ENCODE data around the gene FAM171A2. TPM values are rescaled to one million over a fixed set of nuclear protein-coding genes. Genes with fewer than 3 reads are reported as not detected.

The FAM171A2 gene
- total RNA-seq, 1 donor from 2014 or later, result 2.7 TPM

GRCh38 chr17:44323359-44324091, 40.1 kb downstream of the FAM171A2 start:
- DNase-seq (ENCODE audit: low read depth), result no peak

DNA sequence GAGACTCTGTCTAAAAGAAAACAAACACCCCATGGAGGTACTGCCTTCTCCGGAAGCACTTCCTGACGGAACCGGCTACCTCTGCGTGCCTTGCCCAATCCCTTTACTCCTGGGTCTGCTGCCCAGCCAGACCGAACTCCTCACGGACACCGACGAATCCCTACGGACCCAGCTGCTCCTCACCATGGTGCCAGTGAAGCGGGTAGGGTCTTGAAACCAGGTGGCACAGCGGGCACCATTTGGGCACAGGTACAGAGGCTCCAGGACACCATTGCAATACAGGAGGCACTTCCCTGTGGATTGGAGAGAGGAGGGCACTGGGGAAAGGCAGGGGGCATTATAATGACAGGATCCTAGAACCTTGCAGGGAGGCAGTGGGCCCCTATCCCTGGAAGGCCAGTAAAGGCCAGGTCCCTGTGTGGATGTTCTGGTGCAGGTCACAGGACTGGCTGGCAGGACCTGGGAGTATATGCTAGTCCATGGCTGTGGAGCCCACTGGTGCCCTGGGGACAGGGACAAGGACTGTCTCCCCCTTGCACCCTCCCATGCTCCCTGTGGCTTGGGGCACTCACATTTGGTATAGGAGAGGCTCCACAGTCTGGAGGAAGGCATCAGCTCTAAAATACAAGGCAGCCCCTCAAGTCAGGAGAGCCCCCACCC, 41.3 kb downstream of the FAM171A2 start:
- DNase-seq (ENCODE audit: low read depth), result no peak

- DNase-seq (ENCODE audit: low read depth), result no peak
Measured at GRCh38 chr17:44321246-44322120, 42.2 kb downstream of the FAM171A2 start.

- no peak for DNase-seq (ENCODE audit: low read depth)
Measured at GRCh38 chr17:44320066-44320465, 43.6 kb downstream of the FAM171A2 start.

GRCh38 chr17:44318077-44318892, 45.4 kb downstream of the FAM171A2 start:
- DNase-seq (ENCODE audit: low read depth), result no peak

- DNase-seq (ENCODE audit: low read depth), result no peak
Measured at GRCh38 chr17:44317545-44317944, 46.1 kb downstream of the FAM171A2 start.

DNA sequence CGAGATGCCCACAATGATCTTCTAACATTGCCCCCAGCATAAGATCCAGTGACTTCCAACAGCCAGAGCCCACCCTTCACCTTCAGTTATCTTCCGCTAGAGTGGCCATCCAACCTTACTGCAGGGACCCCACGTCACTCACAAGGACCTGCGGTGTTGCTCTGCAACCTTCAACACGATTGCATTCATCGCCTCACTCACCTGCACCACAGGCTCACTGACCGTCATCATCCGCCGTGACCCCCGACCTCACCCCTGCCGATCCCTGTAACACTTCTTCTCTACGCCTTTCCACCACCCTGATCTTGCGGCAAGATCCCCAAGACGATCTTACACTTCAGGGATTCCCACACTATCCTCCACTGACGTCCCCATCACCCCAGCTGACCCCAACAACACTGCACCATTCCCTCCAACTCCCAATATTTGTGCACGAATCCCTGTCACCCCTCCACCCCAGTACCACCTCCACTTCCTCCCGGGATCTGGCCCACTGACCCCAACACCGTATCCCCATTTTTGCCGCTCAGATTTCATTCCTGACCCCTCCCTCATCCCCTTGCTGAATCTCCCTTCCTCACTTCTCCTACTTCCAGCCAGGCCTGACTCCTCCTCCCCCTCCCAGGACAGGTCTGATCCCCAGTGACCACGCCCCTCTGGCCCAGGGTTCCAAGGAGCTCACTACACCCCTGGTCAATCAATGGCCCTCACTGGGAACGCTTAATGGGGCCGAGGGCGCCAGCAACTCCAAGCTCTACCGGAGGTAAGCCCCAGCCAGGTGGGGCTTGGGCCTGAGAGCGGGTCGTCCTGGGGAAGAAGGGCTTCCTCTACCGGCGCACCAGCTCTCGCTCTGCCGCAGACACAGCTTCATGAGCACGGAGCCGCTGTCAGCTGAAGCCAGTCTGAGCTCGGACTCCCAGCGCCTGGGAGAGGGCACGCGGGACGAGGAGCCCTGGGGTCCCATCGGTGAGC, 47.6 kb downstream of the FAM171A2 start:
- no peak for DNase-seq (ENCODE audit: low read depth)

DNA sequence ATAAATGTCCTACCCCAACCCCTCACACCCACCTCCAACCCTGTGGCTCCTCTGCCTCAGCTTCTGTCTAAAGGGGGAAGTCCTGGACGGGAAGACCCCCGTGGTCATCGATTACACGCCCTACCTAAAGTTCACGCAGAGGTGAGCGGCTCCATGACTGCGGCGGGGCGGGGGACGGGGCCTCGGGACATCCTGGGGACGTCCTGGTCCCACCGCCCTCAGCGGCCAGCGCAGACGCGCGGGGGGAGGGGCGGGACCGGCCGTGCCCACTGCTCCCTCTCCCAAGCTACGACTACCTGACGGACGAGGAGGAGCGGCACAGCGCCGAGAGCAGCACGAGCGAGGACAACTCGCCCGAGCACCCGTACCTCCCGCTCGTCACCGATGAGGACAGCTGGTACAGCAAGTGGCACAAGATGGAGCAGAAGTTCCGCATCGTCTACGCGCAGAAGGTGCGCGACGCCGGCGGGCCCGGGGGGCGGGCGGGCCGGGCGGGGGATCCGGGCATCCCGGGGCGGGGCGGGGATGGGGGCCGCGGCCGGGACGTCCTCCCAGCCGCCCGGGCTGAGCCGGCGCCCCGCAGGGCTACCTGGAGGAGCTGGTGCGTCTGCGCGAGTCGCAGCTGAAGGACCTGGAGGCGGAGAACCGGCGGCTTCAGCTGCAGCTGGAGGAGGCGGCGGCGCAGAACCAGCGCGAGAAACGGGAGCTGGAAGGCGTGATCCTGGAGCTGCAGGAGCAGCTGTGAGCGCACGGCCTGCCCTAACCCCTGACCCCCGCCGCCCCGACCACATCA, 48.6 kb downstream of the FAM171A2 start:
- no peak for DNase-seq (ENCODE audit: low read depth)

GRCh38 chr17:44314524-44314868, 49.2 kb downstream of the FAM171A2 start:
- no peak for DNase-seq (ENCODE audit: low read depth)

GRCh38 chr17:44314031-44314430, 49.6 kb downstream of the FAM171A2 start:
- DNase-seq (ENCODE audit: low read depth), result no peak

GRCh38 chr17:44312396-44313104, 51.1 kb downstream of the FAM171A2 start:
- DNase-seq (ENCODE audit: low read depth), result no peak

GRCh38 chr17:44311562-44312181, 52.0 kb downstream of the FAM171A2 start:
- no peak for DNase-seq (ENCODE audit: low read depth)

DNA sequence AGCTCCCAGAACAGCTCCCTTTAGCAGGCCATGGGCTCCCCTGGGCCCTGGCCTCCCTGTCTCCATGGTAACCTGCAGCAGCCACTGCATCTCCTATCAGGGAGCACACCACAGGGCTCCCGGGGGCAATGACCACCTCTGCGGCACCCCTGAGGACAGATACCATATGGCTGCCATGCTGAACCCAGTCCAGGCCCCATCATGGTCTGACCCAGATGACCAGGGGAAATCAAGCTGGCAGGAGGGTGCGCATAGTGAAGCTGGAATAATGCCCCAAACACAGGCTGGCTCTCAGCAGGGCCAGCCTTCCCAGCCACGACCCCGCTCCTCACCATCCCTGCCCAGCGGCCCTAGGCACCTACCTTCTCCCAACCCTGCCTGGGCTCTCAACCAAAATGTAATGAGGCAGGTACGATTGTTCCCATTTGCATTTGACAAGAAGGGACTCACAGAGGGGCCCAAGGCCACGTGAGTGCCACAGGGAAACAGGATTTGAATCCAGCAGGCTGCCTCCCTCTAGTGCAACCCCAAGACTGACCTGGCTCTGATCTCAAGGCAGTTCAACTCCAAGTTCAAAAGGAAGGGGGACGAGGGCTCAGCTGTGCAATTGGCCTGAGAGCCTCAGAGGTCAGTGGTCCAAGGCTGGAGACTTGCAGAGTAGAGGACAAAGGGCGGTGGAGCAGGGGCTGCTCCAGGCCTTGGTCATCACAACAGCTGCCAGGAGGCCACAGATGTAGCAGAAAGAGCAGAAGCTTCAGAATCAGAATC, 52.9 kb downstream of the FAM171A2 start:
- DNase-seq (ENCODE audit: low read depth), result no peak

DNA sequence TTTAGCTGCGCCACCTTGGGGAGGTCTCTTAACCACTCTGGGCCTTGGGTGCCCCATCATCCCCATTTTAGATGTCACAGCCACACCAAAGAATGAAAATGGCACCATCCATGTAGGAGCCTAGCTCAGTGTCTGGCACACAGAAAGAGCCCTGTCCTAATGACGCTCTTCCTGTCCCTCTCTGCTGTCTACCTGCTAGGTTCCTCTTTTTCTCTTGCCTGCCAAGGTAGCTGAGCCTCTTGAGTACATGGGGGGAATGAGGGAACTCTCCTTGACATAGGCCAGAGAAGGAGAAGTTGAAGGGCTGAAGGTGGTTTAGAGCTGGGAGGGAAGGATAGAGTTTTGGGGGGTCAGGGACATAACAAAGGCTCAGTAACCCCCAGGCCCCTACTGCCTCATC, 53.5 kb downstream of the FAM171A2 start:
- DNase-seq (ENCODE audit: low read depth), result no peak

DNA sequence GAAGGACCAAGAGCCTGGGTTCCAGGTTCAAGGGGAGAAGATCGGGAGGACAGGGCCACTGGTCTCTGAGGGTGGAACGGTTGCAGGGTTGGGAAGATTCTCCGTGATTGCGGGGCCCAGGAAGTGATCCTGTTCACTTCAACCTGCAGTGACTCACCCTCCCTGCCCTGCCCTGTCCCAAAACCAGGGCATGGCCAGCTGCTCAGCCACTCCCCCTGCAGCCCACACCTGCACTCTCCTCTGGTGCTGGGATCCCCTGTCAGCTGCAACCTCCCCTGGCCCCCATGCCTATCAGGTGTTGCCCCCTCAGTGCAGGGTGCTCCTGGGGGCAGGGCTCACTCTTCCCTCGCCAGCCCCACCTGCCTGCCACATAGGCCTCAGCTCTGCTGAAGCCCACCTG, 54.2 kb downstream of the FAM171A2 start:
- no peak for DNase-seq (ENCODE audit: low read depth)

- no peak for DNase-seq (ENCODE audit: low read depth)
Measured at GRCh38 chr17:44308865-44309264, 54.8 kb downstream of the FAM171A2 start.

DNA sequence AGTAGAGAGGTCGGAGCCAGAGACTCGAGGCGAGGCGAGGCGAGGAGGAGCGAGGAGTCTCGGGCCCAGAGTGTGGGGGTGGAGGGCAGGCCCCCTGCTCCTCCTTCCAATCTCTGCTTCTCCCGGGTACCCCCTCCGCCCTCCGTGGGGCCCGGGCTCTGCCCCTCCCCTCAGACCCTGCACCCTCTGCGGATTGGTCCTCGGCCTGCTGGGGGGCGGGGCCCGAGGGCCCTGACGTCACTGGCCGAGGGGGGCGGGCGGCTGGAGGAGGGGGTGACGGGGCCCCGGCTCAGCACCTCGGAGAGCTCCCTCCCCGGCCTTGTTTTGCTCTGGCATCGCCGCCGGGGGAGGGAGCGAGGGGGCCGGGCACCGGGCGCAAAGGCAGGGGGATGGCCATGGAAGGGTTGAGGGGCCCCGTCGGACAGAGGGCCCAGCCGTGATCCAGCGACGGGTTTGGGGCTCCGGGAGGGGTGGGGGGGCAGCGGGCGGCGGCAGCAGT, 55.3 kb downstream of the FAM171A2 start, which contains the start of gene RUNDC3A:
Gene RUNDC3A (plus strand): TSS at position 282 of the 499 bp plus-strand sequence. CDS start 232 bp downstream, outside the sequence.
- peak; percentile 30 for DNase-seq (ENCODE audit: low read depth)
